ENCODE data around the gene RAB13.

The RAB13 gene

GRCh38 chr1:153933430-153933829 is 52.7 kb downstream of the RAB13 start:
- DNase-seq (ENCODE audit: low spot score): no peak

DNA sequence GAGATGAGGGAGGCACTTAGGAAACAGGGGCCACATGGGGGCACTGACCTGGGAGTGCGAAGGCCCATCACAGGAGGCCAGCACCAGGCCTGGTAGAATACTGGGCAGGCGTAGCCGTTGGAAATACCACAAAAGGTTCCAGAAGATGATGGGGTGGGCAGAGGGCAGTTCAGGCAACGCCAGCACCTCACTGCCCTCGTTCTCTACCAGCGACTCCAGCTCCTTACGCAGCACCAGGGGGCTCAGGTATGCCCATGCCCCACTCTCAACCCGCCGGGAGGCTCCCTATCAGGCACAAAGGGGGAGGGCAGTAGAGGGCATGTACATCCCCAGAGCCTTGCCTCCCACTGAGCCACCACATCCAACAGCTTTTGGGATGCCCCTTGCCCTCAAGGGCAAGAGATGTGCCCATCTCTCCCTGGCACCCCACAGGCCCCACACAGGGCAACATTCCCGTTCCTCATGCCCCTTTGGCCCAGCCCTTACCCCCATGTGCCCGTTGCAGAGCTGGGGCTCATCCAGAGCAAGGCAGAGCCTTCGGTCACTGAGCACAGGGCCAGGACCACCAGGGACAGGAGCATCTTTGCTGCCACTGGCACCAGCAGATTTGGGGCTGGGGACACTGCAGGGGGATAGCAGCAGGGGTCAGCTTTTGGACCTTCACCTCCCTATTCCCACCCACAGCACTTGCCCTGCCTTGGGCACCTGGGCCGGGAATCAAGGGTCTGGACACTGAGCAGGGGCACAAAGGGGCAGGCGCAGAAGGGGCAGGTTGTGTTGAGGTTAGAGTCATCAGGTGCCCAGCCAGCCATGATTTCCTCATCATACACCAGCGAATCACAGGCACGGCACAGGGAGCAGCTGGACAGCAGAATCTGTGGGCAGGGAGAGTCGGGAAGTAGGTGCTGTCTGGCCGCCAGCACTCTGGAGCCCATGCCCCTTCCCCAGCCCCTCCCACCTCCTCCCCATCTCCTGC is 53.7 kb downstream of the RAB13 start:
- no peak for DNase-seq (ENCODE audit: low spot score)

Measured in kidney capillary endothelial cell (primary cell).